GM18520 (cell line): ENCODE measurements around the gene CLTCL1.

Source experiments
- ATAC-seq: cut with Tn5 transposase; IDR thresholded peaks from one replicate; pipeline ENCODE4 v1.9.1; 2021; ENCODE audit not compliant: unreplicated experiment

CLTCL1 gene

GRCh38 chr22:19253143-19253542, 38.4 kb downstream of the CLTCL1 start:
- no peak for ATAC-seq

DNA sequence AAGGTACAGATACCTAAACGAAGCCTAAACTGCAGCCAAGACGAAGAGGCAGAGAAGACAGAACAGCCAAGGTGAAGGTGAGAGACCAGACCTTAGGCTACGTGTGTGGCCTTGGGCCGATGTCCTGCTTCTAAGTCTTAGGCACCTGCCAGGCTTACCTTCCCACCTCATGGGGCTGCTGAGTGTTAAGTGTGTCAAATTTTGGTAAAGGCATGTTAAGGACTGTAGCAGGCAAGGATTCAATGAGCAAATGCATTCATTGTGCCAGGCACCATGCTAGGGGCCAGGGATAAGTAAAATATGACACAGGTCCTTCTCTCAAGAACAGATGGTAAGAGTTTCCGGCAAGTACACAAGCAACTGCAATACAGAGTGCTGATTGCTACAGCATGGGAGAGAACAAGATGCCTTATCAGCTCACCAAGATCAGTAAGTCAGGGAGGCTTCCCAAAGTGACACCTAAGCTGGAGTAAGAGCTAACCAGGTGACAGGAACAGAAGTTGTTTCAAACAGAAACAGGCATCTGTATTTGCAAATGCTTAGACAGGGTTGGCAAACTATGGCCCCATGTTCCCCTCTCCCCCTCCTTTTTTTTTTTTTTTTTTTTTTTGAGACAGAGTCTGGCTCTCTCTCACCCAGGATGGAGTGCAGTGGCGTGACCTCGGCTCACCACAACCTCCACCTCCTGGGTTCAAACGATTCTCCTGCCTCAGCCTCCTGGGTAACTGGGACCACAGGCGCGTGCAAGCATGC, 46.7 kb downstream of the CLTCL1 start:
- no peak for ATAC-seq

GRCh38 chr22:19242699-19243098, 48.8 kb downstream of the CLTCL1 start:
- no peak for ATAC-seq

DNA sequence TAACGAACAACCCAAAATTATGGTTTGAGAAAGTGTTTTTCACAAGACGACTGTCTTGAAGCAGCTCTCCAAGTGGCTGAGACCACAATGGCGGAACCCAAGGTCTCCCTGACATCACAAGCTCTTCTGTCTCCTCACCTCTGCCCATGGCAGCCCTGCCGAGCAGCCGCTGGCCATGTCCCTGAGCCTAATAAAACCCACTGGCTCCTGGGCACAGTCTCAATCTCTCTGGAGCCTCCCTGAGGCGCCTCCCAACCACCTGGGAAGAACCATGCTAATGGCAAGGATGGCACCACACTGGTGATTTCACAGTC, 50.0 kb downstream of the CLTCL1 start:
- no peak for ATAC-seq

- no peak for ATAC-seq
Observed at GRCh38 chr22:19240813-19241592, 50.5 kb downstream of the CLTCL1 start.

DNA sequence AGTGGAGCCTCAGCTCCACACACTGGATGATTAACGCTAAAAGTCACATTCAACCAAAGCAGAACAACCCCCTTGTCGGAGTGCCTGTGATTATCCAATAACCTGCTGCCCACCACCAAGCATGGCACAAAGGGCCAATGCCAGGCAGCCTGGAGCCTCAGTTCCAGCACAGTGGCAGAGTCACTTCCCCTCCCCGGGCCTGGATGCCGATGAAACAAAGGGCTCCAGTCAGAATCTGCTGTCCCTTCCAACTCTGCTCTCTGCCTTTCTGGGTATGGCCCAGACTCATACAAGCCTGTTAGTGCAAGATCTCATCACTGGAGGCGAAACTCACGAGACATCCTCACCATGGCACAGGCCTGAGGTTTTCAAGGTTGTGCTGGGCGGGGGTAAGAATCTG, 52.1 kb downstream of the CLTCL1 start:
- no peak for ATAC-seq

DNA sequence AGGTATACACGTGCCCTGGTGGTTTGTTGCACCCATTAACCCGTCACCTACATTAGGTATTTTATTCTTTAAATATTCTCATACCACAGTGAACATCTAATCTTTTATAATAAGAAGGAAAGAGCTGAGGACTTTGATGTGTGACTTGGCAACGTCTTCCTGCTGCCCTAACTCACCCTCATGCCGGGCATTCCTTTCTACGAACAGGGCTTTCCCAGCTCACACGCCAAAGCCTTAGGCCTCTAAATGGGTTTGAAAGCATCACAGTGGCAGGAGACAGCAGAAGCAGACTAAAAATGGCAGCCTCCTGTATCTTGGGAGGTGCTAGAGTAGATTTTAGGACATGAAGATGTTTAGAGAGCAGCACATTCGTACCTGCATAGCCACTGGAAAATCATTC, 52.6 kb downstream of the CLTCL1 start:
- no peak for ATAC-seq

DNA sequence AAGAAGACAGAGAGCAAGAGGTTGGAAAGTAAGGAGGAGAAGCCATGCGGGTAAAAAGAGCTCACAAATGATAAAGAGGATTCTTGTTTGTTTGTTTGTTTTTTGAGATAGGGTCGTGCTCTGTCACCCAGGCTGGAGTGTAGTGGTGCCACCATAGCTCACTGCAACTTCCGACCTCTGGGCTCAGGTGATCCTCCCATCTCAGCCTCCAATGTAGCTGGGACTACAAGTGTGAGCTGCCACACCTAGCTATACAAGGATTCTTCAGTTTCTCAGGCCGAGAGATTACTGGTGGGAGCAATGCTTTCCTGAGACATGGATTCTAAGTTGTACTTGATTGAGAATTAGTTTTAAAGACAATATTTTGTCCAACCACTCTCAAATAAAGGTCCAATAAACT, 55.6 kb downstream of the CLTCL1 start:
- no peak for ATAC-seq

DNA sequence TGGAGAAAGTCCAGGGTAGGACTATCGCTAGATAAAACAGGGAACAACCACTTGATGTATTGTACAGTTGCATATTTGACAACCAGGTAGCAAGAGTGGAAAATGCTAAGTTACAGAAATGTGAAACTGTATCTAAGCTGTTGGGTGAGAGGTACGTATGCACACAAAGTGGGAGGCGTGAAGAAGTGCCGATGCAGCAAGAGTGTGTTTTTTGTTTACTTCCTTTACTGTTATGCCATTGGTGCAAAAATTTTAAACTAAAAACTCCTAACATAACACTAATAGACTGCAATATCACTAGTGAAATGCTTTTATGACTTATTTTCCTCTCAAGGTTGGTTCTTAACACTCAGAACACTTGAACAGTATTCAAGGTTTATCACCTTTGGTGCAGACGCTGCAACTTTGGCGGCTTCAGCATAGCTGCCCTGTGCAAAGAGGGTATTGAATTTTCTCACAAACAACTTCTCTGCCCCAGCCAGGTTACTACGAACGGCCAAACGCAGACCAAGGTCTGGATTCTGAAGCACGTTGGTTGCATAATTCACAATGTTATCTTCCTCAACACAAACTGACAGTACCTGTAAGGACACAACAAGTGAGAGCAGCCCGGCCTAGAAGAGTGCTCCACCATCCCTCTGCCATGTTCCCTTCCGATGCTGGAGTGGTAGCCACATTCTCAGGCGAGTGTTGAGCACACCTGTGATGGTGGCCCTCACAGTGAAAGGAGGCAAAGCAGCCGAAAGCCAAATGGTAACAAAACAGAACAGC, 57.2 kb downstream of the CLTCL1 start:
- no peak for ATAC-seq

DNA sequence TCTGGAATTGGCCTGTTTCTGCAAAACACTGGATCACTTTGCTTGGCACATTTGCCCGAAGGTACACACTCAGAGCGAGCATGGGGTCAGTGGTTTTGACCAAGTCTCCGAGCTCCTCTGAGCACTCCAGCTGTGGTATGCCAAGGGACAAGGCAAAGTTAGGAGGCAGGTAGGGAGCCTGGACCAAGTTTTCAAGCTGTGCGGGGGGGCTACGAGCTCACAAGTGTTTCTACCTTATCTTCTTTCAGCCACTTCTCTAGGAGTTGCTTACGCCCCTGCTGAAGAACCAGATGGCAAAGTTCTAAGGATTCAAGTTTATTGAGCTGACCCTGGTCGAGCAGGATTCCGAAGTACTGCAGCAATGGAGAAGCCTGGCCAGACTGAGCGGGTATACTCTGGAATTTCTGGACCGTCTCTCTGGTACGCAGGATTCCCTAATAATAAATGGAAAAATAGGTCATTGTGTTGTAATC, 58.3 kb downstream of the CLTCL1 start:
- no peak for ATAC-seq

DNA sequence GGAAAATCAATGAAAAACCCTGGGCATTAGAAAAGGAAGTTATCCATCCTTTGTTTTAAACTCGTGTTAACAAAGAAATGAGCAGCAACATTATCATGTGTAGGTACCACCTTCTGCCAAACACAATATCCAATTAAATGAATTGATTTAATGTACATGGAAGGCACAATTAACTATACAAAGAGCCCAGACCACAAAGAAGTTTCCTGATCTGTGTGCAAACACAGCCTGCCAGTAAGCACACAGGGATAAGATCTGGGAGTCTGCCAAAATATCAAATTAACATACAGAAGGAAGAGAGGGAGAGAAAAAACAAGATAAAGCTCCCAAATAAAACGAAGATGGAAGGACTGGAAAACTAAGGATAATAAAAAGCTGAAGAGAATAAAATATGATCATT, 58.9 kb downstream of the CLTCL1 start:
- no peak for ATAC-seq

GRCh38 chr22:19231986-19232385, 59.5 kb downstream of the CLTCL1 start:
- no peak for ATAC-seq

DNA sequence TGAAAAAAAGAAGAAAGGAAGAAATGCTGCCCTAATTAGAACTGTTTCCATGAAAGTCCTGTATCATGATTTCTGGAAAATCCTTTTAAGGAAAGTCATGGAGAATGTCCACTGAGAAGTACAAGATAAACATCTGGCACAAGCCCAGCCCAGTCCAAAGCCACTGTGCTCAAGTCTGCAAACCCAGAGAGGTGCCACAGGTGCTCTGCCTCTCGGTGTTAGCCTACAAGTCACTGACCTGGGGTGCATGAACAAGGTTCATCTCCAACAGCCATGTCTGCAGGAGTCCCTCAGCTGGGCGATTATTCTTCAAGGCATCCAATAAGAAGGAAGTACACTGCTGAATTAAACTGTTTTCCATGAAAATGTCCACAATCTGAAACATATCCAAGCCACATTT, 61.9 kb downstream of the CLTCL1 start:
- no peak for ATAC-seq

- no peak for ATAC-seq
Observed at GRCh38 chr22:19228179-19228578, 63.3 kb downstream of the CLTCL1 start.

- no peak for ATAC-seq
Observed at GRCh38 chr22:19226428-19226827, 65.1 kb downstream of the CLTCL1 start.

DNA sequence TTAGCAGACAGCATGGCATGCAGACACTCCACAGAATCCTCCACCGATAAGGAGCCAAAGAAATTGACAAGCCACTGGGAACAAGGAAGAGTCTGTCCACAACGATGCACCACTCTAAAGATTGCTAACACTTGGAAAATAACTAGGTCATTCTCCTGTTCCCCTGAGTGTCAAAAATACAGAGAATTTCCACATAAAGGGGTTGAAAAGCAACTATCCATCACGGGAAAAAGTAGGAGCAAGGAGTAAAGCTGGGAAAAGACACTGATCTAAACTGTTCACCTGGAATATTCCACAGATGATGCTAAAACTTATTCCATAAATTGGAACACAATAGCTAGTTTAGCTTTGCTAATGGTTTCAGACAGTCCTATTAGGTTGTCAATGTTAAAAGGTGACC, 66.0 kb downstream of the CLTCL1 start:
- ATAC-seq, result no peak

DNA sequence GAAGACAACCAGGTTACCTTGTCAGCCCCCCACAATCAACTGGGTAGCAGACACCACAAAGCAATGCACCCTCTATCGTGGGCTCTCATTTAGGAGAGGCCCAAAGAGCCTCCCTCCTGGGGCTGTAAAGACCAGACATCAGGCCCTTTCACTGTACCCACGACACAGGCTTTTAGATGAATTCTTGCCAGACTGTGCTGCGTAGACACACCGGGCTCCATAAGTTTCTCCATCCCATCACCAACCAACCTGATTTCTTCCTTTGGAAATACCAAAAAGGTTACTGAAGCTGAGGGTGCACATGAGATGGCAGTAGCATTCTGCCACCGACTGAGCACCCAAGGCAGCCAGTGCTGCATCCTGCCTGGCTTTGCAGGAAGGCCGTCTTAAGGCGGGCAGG, 66.5 kb downstream of the CLTCL1 start:
- no peak for ATAC-seq

DNA sequence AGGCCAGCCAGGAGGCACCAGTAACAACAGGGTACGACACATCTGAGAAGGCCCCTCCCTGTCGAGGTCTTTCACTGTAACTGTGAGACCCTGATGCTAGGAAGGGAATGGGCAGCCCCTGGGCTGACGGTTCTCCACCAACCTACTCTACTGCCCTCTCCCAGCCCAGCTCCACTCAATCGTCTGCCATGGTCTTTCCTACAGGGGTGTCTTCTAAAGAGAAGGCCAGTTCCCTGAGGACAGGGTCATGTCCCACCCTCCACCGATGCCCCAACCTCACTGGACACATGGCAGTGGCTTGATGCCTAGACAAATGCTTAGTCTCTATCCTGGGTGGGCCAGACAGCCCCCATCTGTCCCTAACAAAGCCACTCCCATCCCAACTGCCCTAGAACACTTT, 67.0 kb downstream of the CLTCL1 start:
- no peak for ATAC-seq

- no peak for ATAC-seq
Observed at GRCh38 chr22:19223617-19224016, 67.9 kb downstream of the CLTCL1 start.

DNA sequence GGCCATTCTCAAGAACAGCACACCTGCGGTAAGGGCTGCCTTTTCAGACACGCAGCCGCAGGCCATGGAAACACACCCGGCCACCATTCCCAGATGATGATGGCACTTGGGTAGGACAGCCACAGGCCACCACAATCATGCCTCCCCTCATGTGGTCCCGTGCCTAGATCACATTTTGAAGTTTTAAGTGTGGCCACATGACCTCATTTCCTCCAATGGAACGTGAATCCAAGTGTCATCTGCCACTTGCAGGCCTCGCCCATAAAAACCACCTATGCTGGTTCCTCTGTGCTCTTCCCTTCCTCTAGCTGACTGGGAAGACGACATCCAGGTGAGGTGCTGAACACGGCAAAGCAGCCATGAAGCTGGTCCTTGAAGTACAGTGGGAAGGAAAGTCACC, 68.4 kb downstream of the CLTCL1 start:
- ATAC-seq, result no peak

DNA sequence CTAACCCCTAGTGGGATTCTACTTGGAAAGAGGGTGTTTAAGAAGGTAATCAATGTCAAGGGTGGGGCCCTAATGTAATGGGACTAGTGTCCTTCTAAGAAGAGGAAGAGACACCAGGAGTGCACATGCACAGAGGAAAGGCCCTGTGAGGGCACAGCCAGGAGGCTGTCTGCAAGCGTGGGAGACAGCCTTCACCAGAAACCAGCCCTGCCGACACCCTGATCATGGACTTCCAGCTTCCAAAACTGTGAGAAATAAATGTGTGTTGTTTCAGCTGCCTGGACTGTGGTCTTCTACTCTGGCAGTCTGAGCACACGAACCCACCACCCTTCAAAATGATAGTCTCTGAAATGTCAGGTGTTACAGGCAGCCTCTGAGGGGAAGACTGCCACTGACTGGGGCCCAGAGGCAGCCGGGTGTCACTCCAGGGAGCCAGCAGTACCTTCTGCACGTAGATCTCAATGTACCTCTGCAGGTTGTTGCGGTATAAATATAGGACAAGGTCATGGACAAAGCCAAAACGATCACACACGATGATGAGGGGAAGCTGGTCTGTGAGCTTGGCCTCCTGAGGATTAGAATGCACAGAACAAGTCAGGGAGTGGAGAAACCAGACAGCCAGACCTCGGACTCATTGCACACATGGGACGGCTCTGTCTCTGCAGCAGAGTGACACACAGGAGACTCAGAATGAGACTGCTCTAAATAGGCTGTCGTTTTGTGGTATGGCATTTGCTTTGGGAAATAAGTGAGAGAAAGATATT, 69.1 kb downstream of the CLTCL1 start:
- no peak for ATAC-seq
